ENCODE results near the gene G6PC3.

Gene G6PC3

DNA sequence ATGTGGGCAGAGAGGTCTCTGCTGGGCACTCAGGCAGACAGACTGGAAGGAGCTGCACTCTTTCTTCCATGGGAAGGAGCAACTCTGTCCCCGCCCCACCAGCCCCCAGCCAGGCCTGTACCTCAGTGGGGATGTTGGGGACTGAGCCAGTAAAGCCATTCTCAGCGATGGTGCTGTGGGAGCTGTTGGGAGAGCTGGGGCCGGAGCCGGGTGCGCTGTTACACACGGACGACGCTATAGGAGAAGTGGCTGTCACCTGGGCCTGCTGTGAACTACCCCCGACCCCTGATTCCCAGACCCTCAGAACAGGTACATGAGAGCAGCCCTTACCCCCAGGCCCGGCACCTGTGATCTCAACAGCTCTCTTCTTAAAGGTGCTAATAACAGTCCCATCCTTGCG lies 21.5 kb downstream of the G6PC3 start (continued):
- TF ChIP-seq GLIS1 (tag by site-specific recombination; IDR thresholded peaks at IDR 0.05) = no peak
- no peak for TF ChIP-seq MEIS1 (CRISPR knock-in tag; IDR thresholded peaks at IDR 0.05; ENCODE audit: borderline replicate concordance)
- no peak for TF ChIP-seq ZNF433 (tag by site-specific recombination; IDR thresholded peaks at IDR 0.05; ENCODE audit: low read depth)
- no peak for TF ChIP-seq ZBTB20 (tag by site-specific recombination; IDR thresholded peaks at IDR 0.05)

DNA sequence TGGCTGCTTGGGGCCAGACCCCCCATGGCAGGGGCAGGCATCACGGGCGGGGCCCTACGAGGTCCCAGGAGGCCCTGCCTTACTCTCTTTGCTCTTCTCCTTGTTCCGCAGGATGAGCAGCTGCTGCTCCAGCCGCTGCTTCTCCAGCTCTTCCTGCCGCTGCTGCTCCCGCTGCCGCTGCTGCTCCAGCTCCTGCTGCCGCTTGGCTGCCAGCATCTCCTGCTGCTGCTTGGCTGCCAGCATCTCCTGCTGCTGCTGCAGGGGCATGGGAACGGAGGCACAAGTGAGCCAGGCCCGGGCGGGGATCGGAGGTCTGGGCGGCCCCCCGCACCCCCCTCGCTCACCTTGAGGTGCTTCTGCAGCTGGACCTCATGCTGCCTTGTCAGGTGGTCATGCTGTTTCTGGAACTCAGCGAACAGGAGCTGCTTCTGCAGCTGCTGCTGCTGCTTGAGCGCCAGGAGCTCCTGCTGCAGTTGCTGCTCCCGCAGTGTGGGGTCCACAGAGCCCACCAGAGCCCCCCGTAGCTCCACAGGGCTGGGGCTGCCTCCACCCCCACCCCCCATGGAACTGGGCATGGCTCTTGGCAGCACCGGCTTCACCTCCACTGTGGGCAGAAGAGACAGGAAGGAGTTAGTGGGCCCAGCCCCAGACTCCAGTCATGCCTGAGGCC lies 22.8 kb downstream of the G6PC3 start:
- ChIA-PET CTCF (interaction anchor here (0.6 to 1.1 kb wide), 3 partner anchors 22 to 92 kb away, joined by 3 to 4 read pairs (median 3); no protein-coding TSS in a partner anchor), POLR2A (no interaction called here)
- TF ChIP-seq ZNF837 (tag by site-specific recombination; IDR thresholded peaks at IDR 0.05) = no peak
- TF ChIP-seq, protein P1, sequence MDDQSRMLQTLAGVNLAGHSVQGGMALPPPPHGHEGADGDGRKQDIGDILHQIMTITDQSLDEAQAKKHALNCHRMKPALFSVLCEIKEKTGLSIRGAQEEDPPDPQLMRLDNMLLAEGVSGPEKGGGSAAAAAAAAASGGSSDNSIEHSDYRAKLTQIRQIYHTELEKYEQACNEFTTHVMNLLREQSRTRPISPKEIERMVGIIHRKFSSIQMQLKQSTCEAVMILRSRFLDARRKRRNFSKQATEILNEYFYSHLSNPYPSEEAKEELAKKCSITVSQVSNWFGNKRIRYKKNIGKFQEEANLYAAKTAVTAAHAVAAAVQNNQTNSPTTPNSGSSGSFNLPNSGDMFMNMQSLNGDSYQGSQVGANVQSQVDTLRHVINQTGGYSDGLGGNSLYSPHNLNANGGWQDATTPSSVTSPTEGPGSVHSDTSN (CRISPR knock-in tag; IDR thresholded peaks at IDR 0.05) = 0 out of 2 replicates have a peak, but pooled peaks have one; percentile 29
- TF ChIP-seq FEZF1 (tag by site-specific recombination; IDR thresholded peaks at IDR 0.05) = 0 out of 2 replicates have a peak, but pooled peaks have one; percentile 10
- TF ChIP-seq OSR2 (tag by site-specific recombination; IDR thresholded peaks at IDR 0.05) = peak; percentile 88
- TF ChIP-seq, protein P2, sequence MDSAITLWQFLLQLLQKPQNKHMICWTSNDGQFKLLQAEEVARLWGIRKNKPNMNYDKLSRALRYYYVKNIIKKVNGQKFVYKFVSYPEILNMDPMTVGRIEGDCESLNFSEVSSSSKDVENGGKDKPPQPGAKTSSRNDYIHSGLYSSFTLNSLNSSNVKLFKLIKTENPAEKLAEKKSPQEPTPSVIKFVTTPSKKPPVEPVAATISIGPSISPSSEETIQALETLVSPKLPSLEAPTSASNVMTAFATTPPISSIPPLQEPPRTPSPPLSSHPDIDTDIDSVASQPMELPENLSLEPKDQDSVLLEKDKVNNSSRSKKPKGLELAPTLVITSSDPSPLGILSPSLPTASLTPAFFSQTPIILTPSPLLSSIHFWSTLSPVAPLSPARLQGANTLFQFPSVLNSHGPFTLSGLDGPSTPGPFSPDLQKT (IDR thresholded peaks at IDR 0.05; ENCODE audit: borderline replicate concordance, low read depth, low read length) = no peak
- no peak for TF ChIP-seq ZBTB8A (tag by site-specific recombination; IDR thresholded peaks at IDR 0.05)
- TF ChIP-seq ZNF394 (tag by site-specific recombination; IDR thresholded peaks at IDR 0.05; ENCODE audit: borderline replicate concordance) = peak; percentile 86; the same call in 1 of the 2 replicates
- 0 out of 2 replicates have a peak, but pooled peaks have one; percentile 26 for TF ChIP-seq ZNF600 (tag by site-specific recombination; IDR thresholded peaks at IDR 0.05)
- no peak for TF ChIP-seq ZNF223 (tag by site-specific recombination; IDR thresholded peaks at IDR 0.05)
- TF ChIP-seq ZIC2 (tag by site-specific recombination; IDR thresholded peaks at IDR 0.05) = 0 out of 2 replicates have a peak, but pooled peaks have one; percentile 13
- TF ChIP-seq, protein P3, sequence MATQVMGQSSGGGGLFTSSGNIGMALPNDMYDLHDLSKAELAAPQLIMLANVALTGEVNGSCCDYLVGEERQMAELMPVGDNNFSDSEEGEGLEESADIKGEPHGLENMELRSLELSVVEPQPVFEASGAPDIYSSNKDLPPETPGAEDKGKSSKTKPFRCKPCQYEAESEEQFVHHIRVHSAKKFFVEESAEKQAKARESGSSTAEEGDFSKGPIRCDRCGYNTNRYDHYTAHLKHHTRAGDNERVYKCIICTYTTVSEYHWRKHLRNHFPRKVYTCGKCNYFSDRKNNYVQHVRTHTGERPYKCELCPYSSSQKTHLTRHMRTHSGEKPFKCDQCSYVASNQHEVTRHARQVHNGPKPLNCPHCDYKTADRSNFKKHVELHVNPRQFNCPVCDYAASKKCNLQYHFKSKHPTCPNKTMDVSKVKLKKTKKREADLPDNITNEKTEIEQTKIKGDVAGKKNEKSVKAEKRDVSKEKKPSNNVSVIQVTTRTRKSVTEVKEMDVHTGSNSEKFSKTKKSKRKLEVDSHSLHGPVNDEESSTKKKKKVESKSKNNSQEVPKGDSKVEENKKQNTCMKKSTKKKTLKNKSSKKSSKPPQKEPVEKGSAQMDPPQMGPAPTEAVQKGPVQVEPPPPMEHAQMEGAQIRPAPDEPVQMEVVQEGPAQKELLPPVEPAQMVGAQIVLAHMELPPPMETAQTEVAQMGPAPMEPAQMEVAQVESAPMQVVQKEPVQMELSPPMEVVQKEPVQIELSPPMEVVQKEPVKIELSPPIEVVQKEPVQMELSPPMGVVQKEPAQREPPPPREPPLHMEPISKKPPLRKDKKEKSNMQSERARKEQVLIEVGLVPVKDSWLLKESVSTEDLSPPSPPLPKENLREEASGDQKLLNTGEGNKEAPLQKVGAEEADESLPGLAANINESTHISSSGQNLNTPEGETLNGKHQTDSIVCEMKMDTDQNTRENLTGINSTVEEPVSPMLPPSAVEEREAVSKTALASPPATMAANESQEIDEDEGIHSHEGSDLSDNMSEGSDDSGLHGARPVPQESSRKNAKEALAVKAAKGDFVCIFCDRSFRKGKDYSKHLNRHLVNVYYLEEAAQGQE (tag by site-specific recombination; IDR thresholded peaks at IDR 0.05) = no peak
- TF ChIP-seq ZNF596 (tag by site-specific recombination; IDR thresholded peaks at IDR 0.05) = no peak
- 0 out of 2 replicates have a peak, but pooled peaks have one; percentile 13 for TF ChIP-seq ZNF341 (tag by site-specific recombination; IDR thresholded peaks at IDR 0.05; ENCODE audit: low read depth)
- TF ChIP-seq, protein P4, sequence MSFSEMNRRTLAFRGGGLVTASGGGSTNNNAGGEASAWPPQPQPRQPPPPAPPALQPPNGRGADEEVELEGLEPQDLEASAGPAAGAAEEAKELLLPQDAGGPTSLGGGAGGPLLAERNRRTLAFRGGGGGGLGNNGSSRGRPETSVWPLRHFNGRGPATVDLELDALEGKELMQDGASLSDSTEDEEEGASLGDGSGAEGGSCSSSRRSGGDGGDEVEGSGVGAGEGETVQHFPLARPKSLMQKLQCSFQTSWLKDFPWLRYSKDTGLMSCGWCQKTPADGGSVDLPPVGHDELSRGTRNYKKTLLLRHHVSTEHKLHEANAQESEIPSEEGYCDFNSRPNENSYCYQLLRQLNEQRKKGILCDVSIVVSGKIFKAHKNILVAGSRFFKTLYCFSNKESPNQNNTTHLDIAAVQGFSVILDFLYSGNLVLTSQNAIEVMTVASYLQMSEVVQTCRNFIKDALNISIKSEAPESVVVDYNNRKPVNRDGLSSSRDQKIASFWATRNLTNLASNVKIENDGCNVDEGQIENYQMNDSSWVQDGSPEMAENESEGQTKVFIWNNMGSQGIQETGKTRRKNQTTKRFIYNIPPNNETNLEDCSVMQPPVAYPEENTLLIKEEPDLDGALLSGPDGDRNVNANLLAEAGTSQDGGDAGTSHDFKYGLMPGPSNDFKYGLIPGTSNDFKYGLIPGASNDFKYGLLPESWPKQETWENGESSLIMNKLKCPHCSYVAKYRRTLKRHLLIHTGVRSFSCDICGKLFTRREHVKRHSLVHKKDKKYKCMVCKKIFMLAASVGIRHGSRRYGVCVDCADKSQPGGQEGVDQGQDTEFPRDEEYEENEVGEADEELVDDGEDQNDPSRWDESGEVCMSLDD (tag by site-specific recombination; IDR thresholded peaks at IDR 0.05) = no peak
- TF ChIP-seq, protein P5, sequence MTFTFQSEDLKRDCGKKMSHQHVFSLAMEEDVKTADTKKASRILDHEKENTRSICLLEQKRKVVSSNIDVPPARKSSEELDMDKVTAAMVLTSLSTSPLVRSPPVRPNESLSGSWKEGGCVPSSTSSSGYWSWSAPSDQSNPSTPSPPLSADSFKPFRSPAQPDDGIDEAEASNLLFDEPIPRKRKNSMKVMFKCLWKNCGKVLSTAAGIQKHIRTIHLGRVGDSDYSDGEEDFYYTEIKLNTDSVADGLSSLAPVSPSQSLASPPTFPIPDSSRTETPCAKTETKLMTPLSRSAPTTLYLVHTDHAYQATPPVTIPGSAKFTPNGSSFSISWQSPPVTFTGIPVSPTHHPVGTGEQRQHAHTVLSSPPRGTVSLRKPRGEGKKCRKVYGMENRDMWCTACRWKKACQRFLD (tag by site-specific recombination; IDR thresholded peaks at IDR 0.05) = no peak
- TF ChIP-seq ZNF24 (tag by site-specific recombination; IDR thresholded peaks at IDR 0.05) = no peak
- no peak overlapping the region for H3K27ac ChIP-seq (ENCODE audit: extremely low read depth, low read depth, low read length)
- no peaks in the 10 kb centered on the region for H3K9me3 ChIP-seq (ENCODE audit: control insufficient read depth, insufficient read depth, low read depth, low read length)
- H3K4me3 ChIP-seq (ENCODE audit: low read depth, low read length) = no peak overlapping the region
- peaks cover 0 to 31% of the 10 kb centered on the region in 2 experiments; a peak in 2 of 3 replicates for H3K36me3 ChIP-seq (ENCODE audit: control insufficient read depth in 2 of 2, insufficient read depth in 1 of 2, low read length in 2 of 2)
- H3K4me1 ChIP-seq (ENCODE audit: control insufficient read depth, insufficient read depth, low read length) = peaks cover 10% of the 10 kb centered on the region; the same call in 1 of the 2 replicates
